ENCODE measurements around the gene CKLF.

GRCh38 chr16:66562409-66562808, 10.0 kb downstream of the CKLF start:
- TF ChIP-seq POLR2A (IDR thresholded peaks at IDR 0.05; ENCODE audit: low read length), result no peak
- no peak for TF ChIP-seq GATA1 (IDR thresholded peaks at IDR 0.05; ENCODE audit: low read depth, low read length)
